WERI-Rb-1 (cell line): ENCODE measurements around the gene GRAMD1B.

ENCODE experiments used
- DNase-seq: peaks from one replicate; pipeline ENCODE4 v3.0.0-alpha.2; 2020
- H3K27ac ChIP-seq: fragments of 250-450 bp; sonication (Bioruptor Pico); 2 replicates; pipeline ENCODE4 v1.5.1; 2020; ENCODE audit warnings: mild to moderate bottlenecking, moderate library complexity
- H3K27me3 ChIP-seq: fragments of 250-450 bp; sonication (Bioruptor Pico); 2 replicates; pipeline ENCODE4 v1.5.1; 2021; ENCODE audit warnings: mild to moderate bottlenecking, low read depth, moderate library complexity; ENCODE audit not compliant: insufficient read depth, severe bottlenecking
- H3K36me3 ChIP-seq: fragments of 250-450 bp; sonication (Bioruptor Pico); 2 replicates; pipeline ENCODE4 v1.5.1; 2020; ENCODE audit warnings: mild to moderate bottlenecking, moderate library complexity
- H3K4me3 ChIP-seq: 2 replicates; pipeline ENCODE4 v1.5.1; 2011; ENCODE audit warnings: low read depth, mild to moderate bottlenecking, control low read depth, low read length
- H3K9me3 ChIP-seq: fragments of 250-450 bp; sonication (Bioruptor Pico); 2 replicates; pipeline ENCODE4 v1.5.1; 2021; ENCODE audit warnings: mild to moderate bottlenecking, moderate library complexity; ENCODE audit not compliant: severe bottlenecking
- CTCF ChIP-seq: IDR thresholded peaks from 2 replicates; pipeline ENCODE4 v1.5.1; 2011; ENCODE audit warnings: low read depth, mild to moderate bottlenecking, control low read depth, inconsistent platforms, low read length

The GRAMD1B gene

GRCh38 chr11:123665306-123665705 is 235.2 kb downstream of the GRAMD1B start:
- Histone ChIP-seq H3K36me3 (no peaks in the 10 kb centered on the region), H3K9me3 (no peaks in the 10 kb centered on the region), H3K27ac (no peak overlapping the region), H3K4me3 (no peak overlapping the region), H3K27me3 (no peaks in the 10 kb centered on the region)
- DNase-seq: no peak
- TF ChIP-seq CTCF: no peak

GRCh38 chr11:123670081-123670480 is 240.0 kb downstream of the GRAMD1B start:
- H3K27ac ChIP-seq: no peak overlapping the region
- H3K4me3 ChIP-seq: no peak overlapping the region
- DNase-seq: no peak
- no peaks in the 10 kb centered on the region for H3K9me3 ChIP-seq
- TF ChIP-seq CTCF: no peak
- H3K27me3 ChIP-seq: no peaks in the 10 kb centered on the region
- no peaks in the 10 kb centered on the region for H3K36me3 ChIP-seq

- TF ChIP-seq CTCF: no peak
- no peak overlapping the region for H3K27ac ChIP-seq
- H3K27me3 ChIP-seq: no peaks in the 10 kb centered on the region
- no peak overlapping the region for H3K4me3 ChIP-seq
- H3K36me3 ChIP-seq: no peaks in the 10 kb centered on the region
- no peak for DNase-seq
- H3K9me3 ChIP-seq: no peaks in the 10 kb centered on the region
These were observed 241.5 kb downstream of the GRAMD1B start for GRCh38 chr11:123671534-123671933.

GRCh38 chr11:123672568-123672967 is 242.5 kb downstream of the GRAMD1B start:
- Histone ChIP-seq H3K9me3 (no peaks in the 10 kb centered on the region), H3K27ac (no peak overlapping the region), H3K4me3 (no peak overlapping the region), H3K27me3 (no peaks in the 10 kb centered on the region), H3K36me3 (no peaks in the 10 kb centered on the region)
- no peak for TF ChIP-seq CTCF
- no peak for DNase-seq

DNA sequence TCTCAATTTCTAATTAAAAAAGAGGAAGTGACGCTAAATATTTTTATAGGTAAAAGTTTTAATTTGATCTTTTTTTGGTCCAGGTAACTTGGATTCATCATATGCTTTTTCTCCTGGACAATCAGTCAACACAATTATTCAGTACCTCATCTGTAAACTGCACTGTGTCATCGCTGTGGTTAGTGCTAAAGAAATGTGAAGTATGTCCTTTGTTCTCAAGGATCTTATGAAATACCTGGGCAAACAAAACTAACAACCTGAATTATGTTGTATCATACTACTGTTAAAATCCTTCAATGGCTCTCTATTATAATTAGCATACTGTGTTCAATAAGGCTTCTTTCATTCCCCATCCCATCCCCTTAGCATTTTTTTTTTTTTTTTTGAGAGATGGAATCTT is 244.2 kb downstream of the GRAMD1B start:
- H3K4me3 ChIP-seq: no peak overlapping the region
- no peaks in the 10 kb centered on the region for H3K27me3 ChIP-seq
- H3K36me3 ChIP-seq: no peaks in the 10 kb centered on the region
- H3K9me3 ChIP-seq: no peaks in the 10 kb centered on the region
- no peak for TF ChIP-seq CTCF
- no peak overlapping the region for H3K27ac ChIP-seq
- no peak for DNase-seq
